HCT116 (cell line): Measurements from ENCODE around the gene CENPX. TPM values are rescaled to one million over a fixed set of nuclear protein-coding genes. Genes with fewer than 3 reads are reported as not detected.

Experiments
- ATAC-seq: fragments of 200-7000 bp; cut with Tn5 transposase; 2 replicates; pipeline ENCODE4 v1.9.1; 2020; ENCODE audit warnings: mild to moderate bottlenecking, moderate library complexity
- BruUV-seq: library from RNA; stranded (reverse); fragments of 400-500 nt; replicated peaks from 2 replicates; lab custom pipeline; 2021; lab: Mats Ljungman, UMichigan
- CTCF ChIA-PET: fragments of 300-600 bp; sonication (Branson Sonifier 250); formaldehyde crosslinking; loops from one replicate; lab custom pipeline; 2021; ENCODE audit warnings: antibody characterized with exemption; lab: Charles Lee
- POLR2A ChIA-PET: fragments of 300-600, 350-600 bp; sonication (Branson Sonifier 250); formaldehyde crosslinking; loops from one replicate; lab custom pipeline; 2021; ENCODE audit warnings: antibody characterized with exemption; lab: Charles Lee
- RAD21 ChIA-PET, 2 experiments: fragments of 300-600 bp; sonication (Branson Sonifier 250); formaldehyde crosslinking; loops; one replicate each; lab custom pipeline; 2023; ENCODE audit warnings: low total read pairs in 2 of 2; ENCODE audit not compliant: uncharacterized antibody in 2 of 2, unreplicated experiment in 2 of 2, low non-redundant PET in 1 of 2; lab: Charles Lee
- DNase-seq: peaks from one replicate; pipeline ENCODE4 v3.0.0-alpha.2; 2010; ENCODE audit warnings: low read depth, low spot score
- H2AFZ ChIP-seq: fragments of 200-600 bp; shearing (Covaris generic), sonication (generic); 2 replicates; pipeline ENCODE4 v1.6.1; 2017; ENCODE audit warnings: low read depth, mixed run types, mixed read lengths, antibody characterized with exemption, low read length; ENCODE audit not compliant: poor library complexity, severe bottlenecking
- H3K27ac ChIP-seq: 2 replicates; pipeline ENCODE4 v1.5.1; 2012; ENCODE audit warnings: low read depth, low read length
- H3K27me3 ChIP-seq: fragments of 200-600 bp; sonication (generic); 2 replicates; pipeline ENCODE4 v1.6.1; 2016; ENCODE audit warnings: mixed run types, low read length, mixed read lengths; ENCODE audit not compliant: insufficient read depth
- H3K36me3 ChIP-seq, 2 experiments: fragments of 200-500 bp in 1 of 2; fragments of 200-600 bp in 1 of 2; sonication (Bioruptor generic) in 1 of 2; sonication (generic) in 1 of 2; 2 replicates each; pipeline versions ENCODE4 v1.5.1 to v1.6.1; 2014 to 2016; ENCODE audit warnings: low read length in 2 of 2, inconsistent platforms in 1 of 2, mixed read lengths in 1 of 2, mixed run types in 1 of 2; ENCODE audit not compliant: insufficient read depth in 2 of 2, control insufficient read depth in 1 of 2
- H3K4me1 ChIP-seq, 2 experiments: fragments of 200-600 bp in 1 of 2; sonication (generic) in 1 of 2; 2 replicates each; pipeline versions ENCODE4 v1.5.1 to v1.6.1; 2012 to 2017; ENCODE audit warnings: low read length in 2 of 2, inconsistent platforms in 1 of 2, mild to moderate bottlenecking in 1 of 2, mixed read lengths in 1 of 2, mixed run types in 1 of 2, moderate library complexity in 1 of 2; ENCODE audit not compliant: insufficient read depth in 2 of 2, control insufficient read depth in 1 of 2
- H3K4me2 ChIP-seq: fragments of 200-600 bp; sonication (generic); 2 replicates; pipeline ENCODE4 v1.6.1; 2017; ENCODE audit warnings: mixed run types, low read length, mixed read lengths
- H3K4me3 ChIP-seq, 2 experiments: fragments of 200-600 bp in 1 of 2; sonication (generic) in 1 of 2; replicated peaks in 1 of 2; 2 replicates each; pipeline ENCODE4 v1.5.1; 2011 to 2016; ENCODE audit warnings: low read length in 2 of 2, control low read depth in 1 of 2, low read depth in 1 of 2, mild to moderate bottlenecking in 1 of 2, mixed read lengths in 1 of 2, mixed run types in 1 of 2
- H3K79me2 ChIP-seq: fragments of 200-600 bp; sonication (generic); 2 replicates; pipeline ENCODE4 v1.6.1; 2017; ENCODE audit warnings: mild to moderate bottlenecking, mixed run types, low read length, moderate library complexity, mixed read lengths; ENCODE audit not compliant: insufficient read depth
- H3K9ac ChIP-seq: fragments of 200-600 bp; sonication (generic); 2 replicates; pipeline ENCODE4 v1.6.1; 2016; ENCODE audit warnings: low read length, mixed read lengths
- H3K9me2 ChIP-seq: fragments of 200-600 bp; sonication (generic), shearing (Covaris generic); 2 replicates; pipeline ENCODE4 v1.6.1; 2017; ENCODE audit warnings: mixed run types, mild to moderate bottlenecking, moderate library complexity; ENCODE audit not compliant: insufficient read depth
- H3K9me3 ChIP-seq, 2 experiments: fragments of 200-500 bp in 1 of 2; fragments of 200-600 bp in 1 of 2; sonication (Bioruptor generic) in 1 of 2; sonication (generic) in 1 of 2; 2 replicates each; pipeline ENCODE4 v1.6.1; 2014 to 2017; ENCODE audit warnings: low read length in 2 of 2, mixed read lengths in 2 of 2, inconsistent platforms in 1 of 2, low read depth in 1 of 2, mild to moderate bottlenecking in 1 of 2, mixed run types in 1 of 2, moderate library complexity in 1 of 2; ENCODE audit not compliant: control insufficient read depth in 1 of 2, insufficient read depth in 1 of 2
- H4K20me1 ChIP-seq: fragments of 200-600 bp; sonication (generic), shearing (Covaris generic); 2 replicates; pipeline ENCODE4 v1.6.1; 2017; ENCODE audit warnings: mixed run types, mild to moderate bottlenecking, moderate library complexity; ENCODE audit not compliant: insufficient read depth
- EGR1 ChIP-seq: IDR thresholded peaks from 2 replicates; pipeline ENCODE4 v1.6.1; 2012; ENCODE audit warnings: low read depth
- EZH2 ChIP-seq: fragments of 200-600 bp; sonication (generic); IDR thresholded peaks from 2 replicates; pipeline ENCODE4 v1.6.1; 2017; ENCODE audit warnings: antibody characterized with exemption, mixed run types
- JUND ChIP-seq: IDR thresholded peaks from 2 replicates; pipeline ENCODE4 v1.6.1; 2012
- SP1 ChIP-seq: IDR thresholded peaks from 2 replicates; pipeline ENCODE4 v1.6.1; 2012; ENCODE audit warnings: low read depth
- ZFX ChIP-seq: fragments of 450-650 bp; IDR thresholded peaks from 2 replicates; pipeline ENCODE4 v1.6.1; 2017
- intact Hi-C: fragments of 100-400 bp; cut with micrococcal nuclease; formaldehyde crosslinking; loops from 2 replicates; pipeline ENCODE4 v1.10.0; 2022
- total RNA-seq: library from RNA; stranded (reverse); gene quantifications from one replicate; pipeline ENCODE4 v1.2.1, GENCODE V29; 2021; ENCODE audit not compliant: unreplicated experiment

Gene CENPX
- total RNA-seq, 1 experiment from 2014 or later: 184 TPM

- no peaks in the 10 kb centered on the region for H3K36me3 ChIP-seq
- H3K9me2 ChIP-seq: no peaks in the 10 kb centered on the region
- POLR2A ChIA-PET: no interaction called here
Observed at GRCh38 chr17:82012640-82013295, 9.9 kb downstream of the CENPX start.

GRCh38 chr17:82012261-82012639 is 10.4 kb downstream of the CENPX start:
- Histone ChIP-seq H3K4me3 (no peak overlapping the region), H3K27ac (no peak overlapping the region; the same call in 1 of the 2 replicates), H3K4me2 (no peak overlapping the region), H4K20me1 (no peaks in the 10 kb centered on the region), H3K9me2 (no peaks in the 10 kb centered on the region), H2AFZ (no peak overlapping the region), H3K79me2 (no peaks in the 10 kb centered on the region), H3K4me1 (no peaks in the 10 kb centered on the region), H3K9me3 (no peaks in the 10 kb centered on the region), H3K36me3 (no peaks in the 10 kb centered on the region), H3K27me3 (no peaks in the 10 kb centered on the region), H3K9ac (no peak overlapping the region)
- ChIA-PET CTCF (no interaction called here), RAD21 (no interaction called here), POLR2A (no interaction called here)
- intact Hi-C loops: no loop called here
- TF ChIP-seq SP1 (no peak), JUND (no peak), EGR1 (no peak)
- ATAC-seq: no peak
- DNase-seq: no peak
- BruUV-seq: no TSS peak

More at GRCh38 chr17:82012640-82013295, 9.9 kb downstream of the CENPX start:
- H4K20me1 ChIP-seq: no peaks in the 10 kb centered on the region
- intact Hi-C loops: no loop called here
- H2AFZ ChIP-seq: no peak overlapping the region
- CTCF ChIA-PET: interaction anchor here (1.1 to 1.4 kb wide), 2 partner anchors 10 to 53 kb away, joined by 3 read pairs; partner anchors contain the start of genes CENPX and LRRC45
- no peaks in the 10 kb centered on the region for H3K9me3 ChIP-seq
- DNase-seq: no peak
- H3K4me2 ChIP-seq: no peak overlapping the region
- BruUV-seq: no TSS peak
- no peak overlapping the region; the same call in 1 of the 2 replicates for H3K27ac ChIP-seq
- no peak for ATAC-seq
- TF ChIP-seq EZH2: no peak
- TF ChIP-seq ZFX: peak; percentile 10; the same call in 1 of the 2 replicates
- TF ChIP-seq, all 23 proteins: peak for 1
- RAD21 ChIA-PET: no interaction called here
- Histone ChIP-seq H3K4me1 (no peaks in the 10 kb centered on the region), H3K4me3 (no peak overlapping the region), H3K27me3 (no peaks in the 10 kb centered on the region), H3K9ac (no peak overlapping the region), H3K79me2 (no peaks in the 10 kb centered on the region)
